GM12878 (cell line): ENCODE results near the gene SKP2. TPM values are rescaled to one million over a fixed set of nuclear protein-coding genes. Genes with fewer than 3 reads are reported as not detected.

Experiments used
- ATAC-seq: fragments of 200-7000 bp; cut with Tn5 transposase; 3 replicates; pipeline ENCODE4 v1.9.1; 2020; ENCODE audit warnings: mild to moderate bottlenecking, moderate library complexity
- BruUV-seq: library from RNA; stranded (reverse); fragments of 400-500 nt; replicated peaks from 2 replicates; lab custom pipeline; 2021; lab: Mats Ljungman, UMichigan
- CTCF ChIA-PET: fragments of 300-600 bp; sonication (Branson Sonifier 250); formaldehyde crosslinking; extraction: SDS; loops from one replicate; lab custom pipeline; 2021; ENCODE audit warnings: inconsistent platforms; lab: Yijun Ruan, JAX
- POLR2A ChIA-PET: fragments of 350-600 bp; formaldehyde crosslinking; extraction: SDS; loops from one replicate; lab custom pipeline; 2021; ENCODE audit warnings: inconsistent platforms; lab: Charles Lee
- RAD21 ChIA-PET: fragments of 300-600 bp; sonication (Branson Sonifier 250); formaldehyde crosslinking; loops from one replicate; lab custom pipeline; 2023; ENCODE audit warnings: antibody characterized with exemption; ENCODE audit not compliant: unreplicated experiment; lab: Charles Lee
- SMC1A ChIA-PET: fragments of 300-600 bp; sonication (Branson Sonifier 250); formaldehyde crosslinking; loops from one replicate; lab custom pipeline; 2023; ENCODE audit not compliant: unreplicated experiment, uncharacterized antibody; lab: Charles Lee
- DNase-seq: peaks from one replicate; pipeline ENCODE4 v3.0.0-alpha.2; 2011; ENCODE audit warnings: low read depth, low spot score
- FAIRE-seq: peaks from 3 replicates; lab custom pipeline; 2011; peaks lifted over from hg19 to GRCh38; lab: Jason Lieb, UNC
- H2AFZ ChIP-seq: 2 replicates; pipeline ENCODE4 v1.6.0; 2011; ENCODE audit warnings: low read depth, low read length, control low read depth; ENCODE audit not compliant: control insufficient read depth
- H3K27ac ChIP-seq: 2 replicates; pipeline ENCODE4 v1.5.1; 2011; ENCODE audit warnings: control low read depth; ENCODE audit not compliant: control insufficient read depth, insufficient read depth
- H3K27me3 ChIP-seq, 2 experiments: replicated peaks in 1 of 2; 2 replicates each; pipeline versions ENCODE4 v1.6.0 to v1.6.1; 2011; ENCODE audit warnings: low read length in 1 of 2; ENCODE audit not compliant: control insufficient read depth in 2 of 2, insufficient read depth in 2 of 2
- H3K36me3 ChIP-seq, 2 experiments: 2 replicates each; pipeline ENCODE4 v1.5.1; 2011; ENCODE audit warnings: low read length in 1 of 2; ENCODE audit not compliant: control insufficient read depth in 2 of 2, insufficient read depth in 2 of 2
- H3K4me1 ChIP-seq: 2 replicates; pipeline ENCODE4 v1.6.1; 2011; ENCODE audit warnings: mild to moderate bottlenecking, low read length, moderate library complexity, mixed read lengths; ENCODE audit not compliant: control insufficient read depth, insufficient read depth
- H3K4me2 ChIP-seq: 2 replicates; pipeline ENCODE4 v1.6.0; 2011; ENCODE audit warnings: control low read depth; ENCODE audit not compliant: control insufficient read depth, insufficient read depth
- H3K4me3 ChIP-seq: fragments of 200-600 bp; sonication (generic); 2 replicates; pipeline ENCODE4 v1.5.1; 2016
- H3K79me2 ChIP-seq: 2 replicates; pipeline ENCODE4 v1.6.0; 2011; ENCODE audit warnings: low read length; ENCODE audit not compliant: control insufficient read depth, insufficient read depth
- H3K9ac ChIP-seq: 2 replicates; pipeline ENCODE4 v1.8.0; 2011; ENCODE audit warnings: low read length, control low read depth, mixed read lengths; ENCODE audit not compliant: control insufficient read depth, insufficient read depth
- H3K9me3 ChIP-seq: replicated peaks from 3 replicates; pipeline ENCODE4 v1.5.1; 2011; ENCODE audit warnings: mild to moderate bottlenecking, low read length; ENCODE audit not compliant: control insufficient read depth, insufficient read depth
- H4K20me1 ChIP-seq: 2 replicates; pipeline ENCODE4 v1.6.0; 2011; ENCODE audit not compliant: control insufficient read depth, insufficient read depth
- EED ChIP-seq: sonication (generic); IDR thresholded peaks from 2 replicates; pipeline ENCODE4 v1.6.1; 2016; ENCODE audit warnings: antibody characterized with exemption, low read depth
- EGR1 ChIP-seq, 2 experiments: IDR thresholded peaks; 1 replicate in 1 of 2; 2 replicates in 1 of 2; pipeline ENCODE4 v1.6.1; 2011 to 2012; ENCODE audit warnings: low read depth in 2 of 2, low read length in 2 of 2, borderline replicate concordance in 1 of 2, mild to moderate bottlenecking in 1 of 2, moderate library complexity in 1 of 2
- HDAC2 ChIP-seq: fragments of 200-600 bp; sonication (generic); IDR thresholded peaks from 2 replicates; pipeline ENCODE4 v1.6.1; 2017
- MYB ChIP-seq: fragments of 150-350 bp; IDR thresholded peaks from 2 replicates; pipeline ENCODE4 v1.6.1; 2014; ENCODE audit warnings: mild to moderate bottlenecking, low read depth, low read length, borderline replicate concordance
- NFYB ChIP-seq: IDR thresholded peaks from 2 replicates; pipeline ENCODE4 v1.6.1; 2011; ENCODE audit warnings: low read depth, mild to moderate bottlenecking, low read length, improper control_type of control experiment, moderate library complexity; ENCODE audit not compliant: insufficient read depth
- NKRF ChIP-seq: fragments of 450-650 bp; conservative IDR thresholded peaks from 2 replicates; pipeline ENCODE4 v1.6.1; 2017; ENCODE audit warnings: mild to moderate bottlenecking, moderate library complexity
- NR2F1 ChIP-seq: fragments of 450-650 bp; conservative IDR thresholded peaks from 2 replicates; pipeline ENCODE4 v1.6.1; 2017; ENCODE audit warnings: mild to moderate bottlenecking
- RB1 ChIP-seq: fragments of 450-650 bp; formaldehyde crosslinking; IDR thresholded peaks from 2 replicates; pipeline ENCODE4 v1.6.1; 2017; ENCODE audit warnings: mild to moderate bottlenecking, borderline replicate concordance
- USF2 ChIP-seq: IDR thresholded peaks from 2 replicates; pipeline ENCODE4 v1.6.1; 2011; ENCODE audit warnings: low read depth, low read length, improper control_type of control experiment, borderline replicate concordance
- WGBS: methylation state at CpG from one replicate; pipeline ENCODE4 v1.1.6; 2016; ENCODE audit warnings: low lambda C conversion rate; ENCODE audit not compliant: insufficient replicate concordance, insufficient coverage; ENCODE audit errors: missing lambda C conversion rate; 5-methylcytosine and 5-hydroxymethylcytosine counted together
- in situ Hi-C: fragments of 300-500 bp; cut with MboI; formaldehyde crosslinking; loops from 9 replicates; pipeline ENCODE4 v1.14.3; 2018; ENCODE audit warnings: mixed read lengths
- intact Hi-C: fragments of 100-400 bp; cut with micrococcal nuclease; formaldehyde crosslinking; loops from one replicate; pipeline ENCODE4 v1.14.2; 2022; ENCODE audit not compliant: unreplicated experiment
- polyA plus RNA-seq, 11 experiments: library from polyadenylated mRNA; depleted of rRNA in 4 of 11; unstranded in 6 of 11; stranded (reverse) in 5 of 11; fragments of >200 nt; fragmentation: Nextera tagmentation in 4 of 11; fragmentation: Illumina TruSeq in 1 of 11; extraction: Ambion mirVana in 4 of 11; extraction: Trizol in 1 of 11; gene quantifications; 1 replicate in 1 of 11; 2 replicates in 10 of 11; pipeline versions ENCODE4 v1.2.1 to v1.2.3, GENCODE V29; 2011 to 2016; ENCODE audit warnings: inconsistent platforms in 2 of 11, missing spikeins in 2 of 11, low read depth in 1 of 11
- total RNA-seq, 4 experiments: library from RNA; depleted of rRNA in 3 of 4; stranded (reverse); fragments of >200 nt in 3 of 4; fragmentation: Illumina TruSeq in 1 of 4; extraction: Trizol in 1 of 4; gene quantifications; 2 replicates each; pipeline versions ENCODE4 v1.2.1 to v1.2.3, GENCODE V29; 2013 to 2021
- TF ChIP-seq, protein P1 (sequence below), 3 experiments: IDR thresholded peaks in 2 of 3; conservative IDR thresholded peaks in 1 of 3; 2 replicates each; pipeline ENCODE4 v1.5.1; 2011; ENCODE audit warnings: low read depth in 3 of 3, low read length in 3 of 3, mild to moderate bottlenecking in 3 of 3, control low read depth in 2 of 3, moderate library complexity in 2 of 3, inconsistent platforms in 1 of 3, mixed read lengths in 1 of 3; ENCODE audit not compliant: control insufficient read depth in 2 of 3, insufficient read depth in 1 of 3; ENCODE audit errors: extremely low read depth in 1 of 3
- TF ChIP-seq, protein P2 (sequence below): fragments of 450-650 bp; IDR thresholded peaks from 2 replicates; pipeline ENCODE4 v1.6.1; 2016; ENCODE audit warnings: mild to moderate bottlenecking
- TF ChIP-seq, protein P3 (sequence below): IDR thresholded peaks from 2 replicates; pipeline ENCODE4 v1.6.1; 2011; ENCODE audit warnings: borderline replicate concordance, low read depth, mild to moderate bottlenecking, moderate library complexity, low read length; ENCODE audit not compliant: insufficient read depth, poor library complexity, severe bottlenecking

Gene SKP2
- total and polyA plus RNA-seq, 10 of the 15 experiments (the other 5 are each of a cell fraction or from before 2014, with no cell fraction given), result 13.9 to 50.8 (median 36.9) TPM

- Histone ChIP-seq H3K36me3 (peaks cover 3 to 11% of the 10 kb centered on the region in 2 experiments; a peak in 3 of 4 replicates), H3K9ac (no peak overlapping the region), H3K79me2 (no peaks in the 10 kb centered on the region), H4K20me1 (no peaks in the 10 kb centered on the region), H3K4me3 (no peak overlapping the region), H3K4me2 (no peak overlapping the region), H3K9me3 (no peaks in the 10 kb centered on the region), H3K27ac (no peak overlapping the region), H3K4me1 (peaks cover 14% of the 10 kb centered on the region), H2AFZ (no peak overlapping the region), H3K27me3 (no peaks in the 10 kb centered on the region)
- 95% methylated on average over 3 of the region's 3 CpGs for WGBS
- intact Hi-C loops (loop anchor here (1.0 to 5.0 kb wide), 5 partner anchors 64 to 514 kb away; partner anchors contain the start of gene NADK2), in situ Hi-C loops (loop anchor here (10.0 kb wide), 1 partner anchor 516 kb away; no protein-coding TSS in a partner anchor)
- no TSS peak for BruUV-seq
- ATAC-seq, result no peak
- POLR2A ChIA-PET, result interaction anchor here (0.7 to 2.5 kb wide), 2 partner anchors 21 to 26 kb away, joined by 3 to 6 read pairs; partner anchors contain the start of gene SKP2
- SMC1A ChIA-PET, result interaction anchor here (0.7 to 3.1 kb wide), 21 partner anchors 11 to 521 kb away, joined by 3 to 23 read pairs (median 6); partner anchors contain the start of gene NADK2
- no peak for DNase-seq
- FAIRE-seq, result no peak
- CTCF ChIA-PET, result interaction anchor here (0.7 to 4.5 kb wide), 35 partner anchors 8 to 518 kb away, joined by 3 to 34 read pairs (median 4); partner anchors contain the start of genes NADK2 and RANBP3L
- RAD21 ChIA-PET, result interaction anchor here (0.6 to 2.4 kb wide), 11 partner anchors 22 to 518 kb away, joined by 3 to 21 read pairs (median 3); partner anchors contain the start of genes LMBRD2, NADK2 and SKP2
- TF ChIP-seq NKRF, result no peak
- no peak for TF ChIP-seq NFYB
- no peak for TF ChIP-seq MYB
- no peak for TF ChIP-seq NR2F1
- TF ChIP-seq, protein P1, sequence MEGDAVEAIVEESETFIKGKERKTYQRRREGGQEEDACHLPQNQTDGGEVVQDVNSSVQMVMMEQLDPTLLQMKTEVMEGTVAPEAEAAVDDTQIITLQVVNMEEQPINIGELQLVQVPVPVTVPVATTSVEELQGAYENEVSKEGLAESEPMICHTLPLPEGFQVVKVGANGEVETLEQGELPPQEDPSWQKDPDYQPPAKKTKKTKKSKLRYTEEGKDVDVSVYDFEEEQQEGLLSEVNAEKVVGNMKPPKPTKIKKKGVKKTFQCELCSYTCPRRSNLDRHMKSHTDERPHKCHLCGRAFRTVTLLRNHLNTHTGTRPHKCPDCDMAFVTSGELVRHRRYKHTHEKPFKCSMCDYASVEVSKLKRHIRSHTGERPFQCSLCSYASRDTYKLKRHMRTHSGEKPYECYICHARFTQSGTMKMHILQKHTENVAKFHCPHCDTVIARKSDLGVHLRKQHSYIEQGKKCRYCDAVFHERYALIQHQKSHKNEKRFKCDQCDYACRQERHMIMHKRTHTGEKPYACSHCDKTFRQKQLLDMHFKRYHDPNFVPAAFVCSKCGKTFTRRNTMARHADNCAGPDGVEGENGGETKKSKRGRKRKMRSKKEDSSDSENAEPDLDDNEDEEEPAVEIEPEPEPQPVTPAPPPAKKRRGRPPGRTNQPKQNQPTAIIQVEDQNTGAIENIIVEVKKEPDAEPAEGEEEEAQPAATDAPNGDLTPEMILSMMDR (IDR thresholded peaks at IDR 0.05 in 2 of 3, conservative IDR thresholded peaks at IDR 0.05 in 1 of 3; ENCODE audit: control insufficient read depth in 2 of 3, extremely low read depth in 1 of 3, insufficient read depth in 1 of 3, low read depth in 3 of 3, low read length in 3 of 3), result no peak
- no peak for TF ChIP-seq EGR1 (IDR thresholded peaks at IDR 0.05; ENCODE audit: borderline replicate concordance in 1 of 2, low read depth in 2 of 2, low read length in 2 of 2)
- TF ChIP-seq, protein P2, sequence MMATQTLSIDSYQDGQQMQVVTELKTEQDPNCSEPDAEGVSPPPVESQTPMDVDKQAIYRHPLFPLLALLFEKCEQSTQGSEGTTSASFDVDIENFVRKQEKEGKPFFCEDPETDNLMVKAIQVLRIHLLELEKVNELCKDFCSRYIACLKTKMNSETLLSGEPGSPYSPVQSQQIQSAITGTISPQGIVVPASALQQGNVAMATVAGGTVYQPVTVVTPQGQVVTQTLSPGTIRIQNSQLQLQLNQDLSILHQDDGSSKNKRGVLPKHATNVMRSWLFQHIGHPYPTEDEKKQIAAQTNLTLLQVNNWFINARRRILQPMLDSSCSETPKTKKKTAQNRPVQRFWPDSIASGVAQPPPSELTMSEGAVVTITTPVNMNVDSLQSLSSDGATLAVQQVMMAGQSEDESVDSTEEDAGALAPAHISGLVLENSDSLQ, result no peak
- no peak for TF ChIP-seq HDAC2
- TF ChIP-seq EED, result no peak
- TF ChIP-seq, protein P3, sequence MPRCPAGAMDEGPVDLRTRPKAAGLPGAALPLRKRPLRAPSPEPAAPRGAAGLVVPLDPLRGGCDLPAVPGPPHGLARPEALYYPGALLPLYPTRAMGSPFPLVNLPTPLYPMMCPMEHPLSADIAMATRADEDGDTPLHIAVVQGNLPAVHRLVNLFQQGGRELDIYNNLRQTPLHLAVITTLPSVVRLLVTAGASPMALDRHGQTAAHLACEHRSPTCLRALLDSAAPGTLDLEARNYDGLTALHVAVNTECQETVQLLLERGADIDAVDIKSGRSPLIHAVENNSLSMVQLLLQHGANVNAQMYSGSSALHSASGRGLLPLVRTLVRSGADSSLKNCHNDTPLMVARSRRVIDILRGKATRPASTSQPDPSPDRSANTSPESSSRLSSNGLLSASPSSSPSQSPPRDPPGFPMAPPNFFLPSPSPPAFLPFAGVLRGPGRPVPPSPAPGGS, result no peak
- TF ChIP-seq USF2, result no peak
- TF ChIP-seq RB1, result no peak
These were observed 26.6 kb downstream of the SKP2 start for GRCh38 chr5:36178524-36178890.
